DOHH2 (cell line): ENCODE data around the gene CASP14.

Experiments used
- EZH2phosphoT487 ChIP-seq: fragments of 200-600 bp; sonication (generic); IDR thresholded peaks from 2 replicates; pipeline ENCODE4 v1.6.1; 2017; ENCODE audit warnings: borderline replicate concordance, mild to moderate bottlenecking, antibody characterized with exemption, low read length, moderate library complexity, mixed read lengths
- TF ChIP-seq, protein P1 (sequence below): fragments of 200-600 bp; sonication (generic); IDR thresholded peaks from one replicate; pipeline ENCODE4 v1.5.1; 2014; ENCODE audit warnings: antibody characterized with exemption, mild to moderate bottlenecking, low read depth, low read length; ENCODE audit not compliant: poor library complexity, severe bottlenecking

DNA sequence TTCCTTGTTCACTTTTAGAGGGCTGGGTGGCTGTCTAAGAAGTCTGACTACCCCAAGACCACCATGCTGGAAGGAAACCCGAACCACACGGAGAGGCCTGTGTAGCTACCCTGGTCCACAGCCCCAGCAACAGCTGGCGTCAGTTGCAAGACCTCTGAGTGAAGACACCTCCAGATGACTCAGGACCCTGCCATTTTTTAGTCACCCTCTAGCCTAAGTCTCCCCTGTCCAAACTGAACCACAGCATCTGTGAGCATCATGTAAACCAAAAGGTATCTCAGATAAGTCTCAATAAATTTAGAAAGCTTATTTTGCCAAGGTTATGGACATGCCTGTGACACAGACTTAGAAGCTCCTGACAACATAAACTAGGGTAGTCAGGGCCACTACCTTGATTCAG, 55.8 kb downstream of the CASP14 start:
- TF ChIP-seq, protein P1, sequence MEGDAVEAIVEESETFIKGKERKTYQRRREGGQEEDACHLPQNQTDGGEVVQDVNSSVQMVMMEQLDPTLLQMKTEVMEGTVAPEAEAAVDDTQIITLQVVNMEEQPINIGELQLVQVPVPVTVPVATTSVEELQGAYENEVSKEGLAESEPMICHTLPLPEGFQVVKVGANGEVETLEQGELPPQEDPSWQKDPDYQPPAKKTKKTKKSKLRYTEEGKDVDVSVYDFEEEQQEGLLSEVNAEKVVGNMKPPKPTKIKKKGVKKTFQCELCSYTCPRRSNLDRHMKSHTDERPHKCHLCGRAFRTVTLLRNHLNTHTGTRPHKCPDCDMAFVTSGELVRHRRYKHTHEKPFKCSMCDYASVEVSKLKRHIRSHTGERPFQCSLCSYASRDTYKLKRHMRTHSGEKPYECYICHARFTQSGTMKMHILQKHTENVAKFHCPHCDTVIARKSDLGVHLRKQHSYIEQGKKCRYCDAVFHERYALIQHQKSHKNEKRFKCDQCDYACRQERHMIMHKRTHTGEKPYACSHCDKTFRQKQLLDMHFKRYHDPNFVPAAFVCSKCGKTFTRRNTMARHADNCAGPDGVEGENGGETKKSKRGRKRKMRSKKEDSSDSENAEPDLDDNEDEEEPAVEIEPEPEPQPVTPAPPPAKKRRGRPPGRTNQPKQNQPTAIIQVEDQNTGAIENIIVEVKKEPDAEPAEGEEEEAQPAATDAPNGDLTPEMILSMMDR = no peak
- no peak for TF ChIP-seq EZH2phosphoT487
